HG02588 (cell line): ENCODE results near the gene COBL.
"Not testable (repeated sequence)": the region's sequence is repeated elsewhere in the genome, so short reads cannot be mapped to it uniquely, and the experiment has no call there.

ENCODE experiments used
- ATAC-seq: cut with Tn5 transposase; IDR thresholded peaks from one replicate; pipeline ENCODE4 v1.9.1; 2021; ENCODE audit warnings: mild to moderate bottlenecking, moderate library complexity; ENCODE audit not compliant: unreplicated experiment

Gene COBL

GRCh38 chr7:51219261-51219988 is 97.2 kb downstream of the COBL start:
- no peak for ATAC-seq

GRCh38 chr7:51217804-51218203 is 98.8 kb downstream of the COBL start:
- no peak for ATAC-seq

- ATAC-seq = no peak
These were observed 102.5 kb downstream of the COBL start for GRCh38 chr7:51214098-51214497.

- ATAC-seq = no peak
These were observed 103.0 kb downstream of the COBL start for GRCh38 chr7:51213618-51214017.

GRCh38 chr7:51210766-51211165 is 105.8 kb downstream of the COBL start:
- ATAC-seq = no peak

- no peak for ATAC-seq
These were observed 107.2 kb downstream of the COBL start for GRCh38 chr7:51209426-51209825.

GRCh38 chr7:51208125-51208524 is 108.5 kb downstream of the COBL start:
- not testable (repeated sequence) for ATAC-seq

- no peak for ATAC-seq
These were observed 118.0 kb downstream of the COBL start for GRCh38 chr7:51198654-51199053.

GRCh38 chr7:51190969-51191368 is 125.6 kb downstream of the COBL start:
- ATAC-seq = no peak

GRCh38 chr7:51189777-51190176 is 126.8 kb downstream of the COBL start:
- ATAC-seq = no peak

- ATAC-seq = no peak
These were observed 127.6 kb downstream of the COBL start for GRCh38 chr7:51188987-51189386.

- no peak for ATAC-seq
These were observed 128.7 kb downstream of the COBL start for GRCh38 chr7:51187941-51188340.

GRCh38 chr7:51186531-51186930 is 130.1 kb downstream of the COBL start:
- no peak for ATAC-seq

GRCh38 chr7:51182636-51183166 is 133.9 kb downstream of the COBL start:
- ATAC-seq = no peak

- ATAC-seq = no peak
These were observed 136.5 kb downstream of the COBL start for GRCh38 chr7:51180092-51180491.

GRCh38 chr7:51175992-51176388 is 140.6 kb downstream of the COBL start:
- ATAC-seq = no peak

- no peak for ATAC-seq
These were observed 141.2 kb downstream of the COBL start for GRCh38 chr7:51175316-51175991.

- no peak for ATAC-seq
These were observed 151.3 kb downstream of the COBL start for GRCh38 chr7:51165337-51165736.

- ATAC-seq = peak; percentile 99
These were observed 153.8 kb downstream of the COBL start for GRCh38 chr7:51162724-51163329.

- no peak for ATAC-seq
These were observed 154.7 kb downstream of the COBL start for GRCh38 chr7:51161937-51162336.

GRCh38 chr7:51160990-51161615 is 155.5 kb downstream of the COBL start:
- ATAC-seq = no peak
